HG03095 (cell line): ENCODE measurements around the gene CPT1A.

Source experiments
- ATAC-seq: cut with Tn5 transposase; IDR thresholded peaks from one replicate; pipeline ENCODE4 v1.9.1; 2021; ENCODE audit warnings: moderate library complexity; ENCODE audit not compliant: unreplicated experiment

Gene CPT1A

DNA sequence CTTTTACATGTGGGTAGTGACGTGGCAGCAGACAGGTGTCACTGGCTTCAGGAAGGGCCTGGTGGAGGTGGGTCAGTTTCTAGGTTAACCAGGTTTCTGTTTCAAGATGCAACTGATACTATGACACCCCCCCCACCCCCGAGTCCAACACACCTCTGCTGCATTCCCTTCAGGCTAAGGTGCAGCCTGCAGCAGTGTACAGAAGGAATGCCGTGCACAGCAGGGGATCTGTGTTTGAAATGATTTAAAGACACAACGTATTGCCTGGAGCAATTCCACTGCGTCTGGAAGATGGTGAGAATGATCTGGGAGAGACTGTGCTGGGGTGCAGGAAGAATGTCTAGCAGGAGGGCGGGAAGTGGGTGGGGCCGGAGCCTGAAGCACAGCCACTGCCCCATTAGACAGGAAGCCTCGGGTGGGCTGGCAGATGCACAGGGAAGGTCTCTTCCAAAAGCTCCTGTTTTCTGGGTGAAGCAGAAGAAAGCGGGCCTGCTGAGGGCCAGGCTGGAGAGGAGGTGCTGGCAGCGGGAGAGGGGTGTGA, 78.5 kb downstream of the CPT1A start:
- no peak for ATAC-seq

DNA sequence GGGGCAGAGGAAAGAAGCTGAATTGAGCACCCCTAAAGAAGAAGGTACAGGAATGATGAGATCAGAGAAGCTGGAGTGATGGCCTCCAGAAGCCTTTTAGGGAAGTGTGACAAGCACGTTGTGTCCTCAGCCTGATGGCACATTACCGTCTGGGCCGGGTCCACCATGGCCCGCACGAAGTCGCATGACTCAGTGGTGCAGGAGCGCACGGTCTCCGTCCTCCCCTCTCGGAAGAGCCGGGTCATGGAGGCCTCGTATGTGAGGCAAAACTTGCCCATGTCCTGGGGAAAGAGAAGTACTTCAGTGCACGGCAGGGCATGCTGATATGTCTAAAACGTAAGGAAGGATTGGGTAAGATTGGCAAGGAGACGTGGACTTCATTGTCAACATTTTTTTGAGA, 79.2 kb downstream of the CPT1A start:
- no peak for ATAC-seq

- ATAC-seq = no peak
These were observed 79.9 kb downstream of the CPT1A start for GRCh38 chr11:68761801-68762200.

GRCh38 chr11:68759991-68760390, 81.7 kb downstream of the CPT1A start:
- no peak for ATAC-seq

GRCh38 chr11:68757711-68758110, 84.0 kb downstream of the CPT1A start:
- ATAC-seq = no peak

DNA sequence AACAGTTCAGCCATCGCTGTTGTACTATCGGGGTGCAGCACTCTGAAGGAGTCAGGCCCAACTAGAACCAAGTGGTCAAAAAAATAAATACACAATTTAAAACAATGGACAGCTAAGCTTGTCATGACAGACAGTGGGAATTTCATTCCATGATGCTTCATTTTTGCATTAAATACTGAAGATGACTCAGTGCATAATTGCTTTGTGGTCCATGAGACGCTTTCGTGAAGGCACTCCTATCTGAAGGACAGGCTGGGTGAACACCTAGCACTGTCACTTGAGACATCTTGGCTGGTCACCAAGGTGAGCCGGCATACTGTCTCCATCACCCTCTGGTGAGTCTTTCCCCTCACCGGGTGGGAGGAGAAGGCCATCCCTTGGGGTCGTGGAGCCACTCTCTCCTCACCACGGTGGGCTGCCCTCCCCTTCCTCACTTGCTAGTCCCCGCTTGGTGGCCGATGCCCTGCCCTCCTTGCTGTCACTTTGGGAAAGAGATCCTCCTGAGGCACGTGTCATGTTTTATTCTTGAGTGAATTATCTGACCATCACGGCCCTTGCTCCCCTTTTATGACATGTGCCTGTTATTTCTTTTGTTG, 85.4 kb downstream of the CPT1A start:
- no peak for ATAC-seq

DNA sequence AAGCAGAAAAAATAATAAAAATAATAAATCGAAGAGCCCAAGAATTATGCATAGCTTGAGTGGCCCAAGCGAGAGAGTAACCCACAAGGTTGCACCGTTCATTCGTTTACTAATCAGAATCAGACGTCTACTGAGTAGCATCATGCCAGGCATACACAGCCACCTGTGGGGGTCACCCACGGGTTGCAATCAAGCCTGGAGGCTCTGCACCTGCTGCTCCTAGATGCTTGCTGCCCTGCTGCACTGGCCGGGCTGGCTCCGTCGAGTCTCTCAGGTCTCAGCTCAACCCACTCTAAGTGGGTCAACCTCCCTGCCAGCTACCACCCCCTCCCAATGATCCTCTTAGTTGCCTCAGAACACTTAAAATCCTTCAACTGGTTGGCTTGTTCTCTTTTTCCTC, 88.4 kb downstream of the CPT1A start:
- no peak for ATAC-seq

GRCh38 chr11:68751331-68751856, 90.3 kb downstream of the CPT1A start, which contains the start of gene TESMIN:
Gene TESMIN, minus strand, starts transcription at chr11:68751520. Its CDS starts 860 bp downstream, at chr11:68750660.
- peak; percentile 65 for ATAC-seq

DNA sequence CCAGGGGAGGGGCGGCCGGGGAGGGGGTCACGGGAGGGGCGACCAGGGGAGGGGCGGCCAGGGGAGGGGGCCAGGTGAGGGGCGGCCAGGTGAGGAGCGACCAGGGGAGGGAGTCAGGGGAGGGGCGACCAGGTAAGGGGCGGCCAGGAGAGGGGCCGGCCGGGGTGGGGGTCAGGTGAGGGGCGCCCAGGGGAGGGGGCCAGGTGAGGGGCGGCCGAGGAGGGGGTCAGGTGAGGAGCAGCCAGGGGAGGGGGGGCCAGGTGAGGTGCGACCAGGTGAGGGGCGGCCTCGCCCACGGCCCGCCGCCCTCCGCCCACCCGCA, 90.8 kb downstream of the CPT1A start:
- ATAC-seq = no peak

GRCh38 chr11:68750195-68751003, 91.3 kb downstream of the CPT1A start:
- no peak for ATAC-seq

DNA sequence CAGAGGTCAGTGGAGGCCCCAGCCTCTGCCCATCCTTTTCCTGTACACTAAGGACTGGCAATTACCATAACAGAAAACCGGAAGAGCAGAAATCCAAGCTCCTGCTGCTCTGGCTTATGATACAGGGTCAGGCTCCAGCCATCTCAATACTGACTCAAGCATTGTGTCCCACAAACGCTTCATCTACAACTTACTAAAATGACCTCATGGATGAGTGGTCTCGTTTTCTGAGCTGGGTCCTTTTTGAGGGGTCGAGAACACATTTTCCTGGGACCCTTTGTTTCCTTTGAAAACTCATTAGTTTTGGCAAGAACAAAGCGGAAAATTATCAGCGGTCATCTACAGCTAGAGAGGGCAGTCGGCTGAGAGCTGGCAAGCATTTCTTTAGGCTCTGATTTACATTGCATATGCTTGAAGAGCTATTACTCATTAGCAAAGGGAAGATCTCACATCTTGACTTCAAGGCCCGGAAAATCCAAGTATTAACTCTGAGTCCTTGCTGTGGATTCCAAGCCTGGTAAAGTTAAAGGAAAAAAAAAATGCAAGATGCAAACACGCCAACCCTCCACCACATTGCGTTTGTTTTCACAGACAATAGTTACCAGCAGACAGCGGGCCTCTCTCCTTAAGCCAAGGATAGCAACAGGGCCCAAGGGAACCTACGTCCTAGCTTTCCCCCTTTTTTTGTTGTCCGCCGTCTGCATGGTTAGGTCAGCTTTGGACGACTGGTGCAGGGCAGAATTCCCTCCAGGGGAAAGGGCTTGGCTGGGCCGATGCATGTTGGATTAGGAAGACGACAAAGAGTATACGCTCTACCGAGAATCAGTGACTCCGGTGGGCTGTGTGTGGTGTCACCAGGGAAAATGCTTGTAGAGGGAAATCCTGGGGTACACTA, 92.2 kb downstream of the CPT1A start:
- no peak for ATAC-seq

- ATAC-seq = no peak
These were observed 93.7 kb downstream of the CPT1A start for GRCh38 chr11:68748061-68748460.

DNA sequence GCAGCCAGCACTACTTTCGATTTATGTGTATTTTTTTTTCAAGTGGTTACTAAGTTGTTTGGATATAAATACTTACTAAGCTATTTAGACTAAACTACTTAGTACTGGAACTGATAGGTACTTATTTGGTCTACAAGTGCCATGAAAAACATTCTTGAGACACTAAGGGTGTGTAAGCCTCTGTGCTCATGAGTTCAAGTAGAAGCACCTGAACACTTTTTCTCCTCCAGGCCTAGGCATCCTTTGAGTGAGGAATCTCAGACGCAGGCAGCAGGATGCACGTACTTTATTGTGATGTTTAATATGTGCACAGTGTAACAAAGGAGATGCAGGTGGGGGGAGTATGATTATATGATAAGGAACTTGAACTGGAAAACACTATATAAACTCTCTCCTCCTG, 98.2 kb downstream of the CPT1A start:
- no peak for ATAC-seq

DNA sequence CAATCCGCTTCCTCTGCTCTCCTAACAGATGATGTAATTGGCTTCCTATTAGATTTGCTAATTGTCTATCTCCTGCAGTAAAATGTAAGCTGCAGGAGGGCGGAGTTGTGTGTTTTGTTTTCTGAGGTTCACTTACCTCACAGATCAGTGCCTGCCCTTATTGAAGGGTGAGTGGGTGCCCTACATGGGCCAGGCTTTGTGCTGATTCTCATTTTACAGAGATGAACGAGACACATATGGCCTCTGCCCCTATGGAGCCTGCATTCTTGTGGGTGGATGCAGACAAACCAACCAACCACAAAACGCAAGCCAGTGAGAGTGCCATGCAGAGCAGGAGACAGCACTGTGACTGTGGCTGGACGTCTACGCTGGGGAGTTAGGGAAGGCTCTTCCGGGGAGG, 100.3 kb downstream of the CPT1A start:
- ATAC-seq = no peak

- ATAC-seq = no peak
These were observed 106.1 kb downstream of the CPT1A start for GRCh38 chr11:68735646-68736045.

DNA sequence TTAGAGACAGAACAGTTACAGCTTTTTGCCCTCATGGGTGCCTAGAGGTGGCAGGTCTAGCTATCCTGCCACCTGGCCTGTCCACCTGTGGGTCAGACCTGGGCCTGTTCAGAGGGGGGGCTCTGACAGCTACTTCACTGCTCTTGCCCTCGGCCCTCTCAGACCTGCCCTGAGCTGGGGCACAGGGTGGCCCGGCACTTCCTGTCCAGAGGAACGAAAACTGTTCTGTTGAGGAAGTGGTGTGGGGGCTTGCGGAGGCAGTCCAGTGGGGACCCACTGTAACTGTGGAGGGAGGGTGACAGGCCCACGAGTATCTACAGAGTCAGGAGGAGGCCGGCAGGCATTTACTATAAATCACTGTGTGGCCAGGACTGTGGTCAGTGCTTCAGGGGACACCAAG, 106.6 kb downstream of the CPT1A start:
- no peak for ATAC-seq

GRCh38 chr11:68734111-68734510, 107.6 kb downstream of the CPT1A start:
- ATAC-seq = no peak

- ATAC-seq = no peak
These were observed 113.9 kb downstream of the CPT1A start for GRCh38 chr11:68727783-68728182.

DNA sequence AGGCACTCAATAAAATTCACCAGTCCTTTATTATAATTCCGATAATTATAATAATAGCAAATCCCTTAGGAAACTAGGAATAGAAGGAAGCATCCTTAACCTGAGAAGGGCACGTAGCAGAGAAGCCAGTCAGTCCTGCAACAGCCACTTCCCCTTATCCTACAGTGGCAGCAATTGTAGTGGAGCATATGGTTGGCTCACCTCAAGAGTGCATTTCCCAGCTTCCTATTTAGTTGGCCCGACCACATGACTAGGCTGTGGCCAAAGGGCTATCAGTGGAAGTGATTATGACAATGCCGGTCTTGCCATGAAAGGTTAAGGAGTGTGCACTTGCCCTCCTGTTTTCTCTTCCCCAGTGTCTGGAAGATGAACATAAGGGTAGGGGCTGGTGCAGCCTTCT, 117.4 kb downstream of the CPT1A start:
- ATAC-seq = no peak

GRCh38 chr11:68722143-68722542, 119.6 kb downstream of the CPT1A start:
- ATAC-seq = no peak

GRCh38 chr11:68721075-68721474, 120.6 kb downstream of the CPT1A start:
- no peak for ATAC-seq
